Activated CD8-positive, alpha-beta memory T cell treated with anti-CD3 and anti-CD28 coated beads, Interleukin-2, amount 50 U/mL, for 1 hour (primary cell): Measurements from ENCODE around the gene CCDC93.

Experiments used
- DNase-seq: peaks from one replicate; pipeline ENCODE4 v3.0.0-alpha.2; 2020; ENCODE audit errors: extremely low read depth

CCDC93 gene

GRCh38 chr2:117987121-117987520 is 26.7 kb downstream of the CCDC93 start:
- no peak for DNase-seq

DNA sequence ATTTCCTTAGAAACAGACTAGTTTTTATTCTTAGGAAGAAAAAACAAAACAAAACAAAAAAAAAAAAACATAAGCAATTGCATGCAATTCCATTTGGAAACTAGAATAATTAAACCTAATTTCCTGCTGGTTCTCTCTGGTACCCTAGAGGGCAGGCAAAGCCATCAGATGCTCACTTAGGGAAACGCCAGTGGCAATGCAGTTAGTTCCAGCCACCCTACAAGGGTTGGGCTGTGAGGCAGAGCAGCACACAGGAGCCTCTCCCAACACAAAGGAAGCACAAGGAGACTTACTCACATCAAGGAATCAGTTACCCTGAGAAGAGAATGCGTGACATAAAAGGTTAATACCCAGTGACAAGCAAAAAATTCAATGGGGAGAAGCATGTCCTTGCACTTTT is 28.8 kb downstream of the CCDC93 start:
- no peak for DNase-seq

DNA sequence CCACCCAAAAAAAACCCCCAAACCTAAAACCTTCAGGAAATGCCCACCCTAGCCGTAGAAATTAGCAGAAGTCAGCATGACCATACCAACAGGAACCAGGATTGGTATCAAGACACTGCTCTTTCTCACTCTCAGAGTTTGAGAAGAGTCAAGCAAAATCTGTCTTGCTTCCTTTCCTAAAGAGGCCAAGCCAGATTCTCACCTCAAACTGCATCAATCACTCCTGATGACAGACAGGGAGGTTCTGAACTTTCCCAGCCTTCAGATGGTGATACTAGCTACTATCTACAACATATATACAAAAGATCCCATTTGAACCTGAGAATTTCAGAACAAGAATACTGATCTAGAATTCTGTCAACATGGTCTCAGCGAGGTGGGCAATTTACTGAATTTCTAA is 29.7 kb downstream of the CCDC93 start:
- no peak for DNase-seq

- no peak for DNase-seq
Measured at GRCh38 chr2:117983040-117983439, 30.8 kb downstream of the CCDC93 start.

DNA sequence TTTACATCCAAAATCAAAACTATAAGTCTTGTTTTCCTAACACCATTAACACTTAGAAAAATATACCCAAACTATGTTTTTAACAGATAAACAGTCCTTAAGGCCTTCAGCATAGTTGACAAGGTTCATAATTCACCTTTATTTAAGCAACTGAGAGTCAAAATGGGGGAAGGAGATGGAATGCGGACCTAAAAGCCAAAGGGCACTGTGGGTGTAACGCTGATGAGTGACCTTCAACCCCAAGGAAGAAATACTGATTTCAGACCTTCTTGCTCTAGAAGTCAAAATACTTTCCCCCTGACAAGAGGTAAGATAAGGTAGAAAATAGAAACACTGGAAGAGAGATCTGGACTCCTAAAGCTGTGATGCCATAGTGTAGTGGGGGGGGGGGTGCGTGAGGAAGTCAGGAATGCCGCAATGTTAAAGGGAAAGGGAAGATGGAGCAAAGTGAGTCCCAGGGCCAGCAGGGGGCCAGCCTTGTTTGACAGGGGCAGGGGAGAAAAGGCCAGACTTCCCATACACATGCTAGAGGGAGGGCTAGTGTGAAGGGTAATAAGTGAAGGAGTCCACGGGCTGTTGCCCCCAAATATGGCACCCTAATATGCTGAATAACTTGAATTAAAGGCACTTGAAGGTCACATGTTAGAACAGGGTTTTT is 31.4 kb downstream of the CCDC93 start:
- DNase-seq = no peak

DNA sequence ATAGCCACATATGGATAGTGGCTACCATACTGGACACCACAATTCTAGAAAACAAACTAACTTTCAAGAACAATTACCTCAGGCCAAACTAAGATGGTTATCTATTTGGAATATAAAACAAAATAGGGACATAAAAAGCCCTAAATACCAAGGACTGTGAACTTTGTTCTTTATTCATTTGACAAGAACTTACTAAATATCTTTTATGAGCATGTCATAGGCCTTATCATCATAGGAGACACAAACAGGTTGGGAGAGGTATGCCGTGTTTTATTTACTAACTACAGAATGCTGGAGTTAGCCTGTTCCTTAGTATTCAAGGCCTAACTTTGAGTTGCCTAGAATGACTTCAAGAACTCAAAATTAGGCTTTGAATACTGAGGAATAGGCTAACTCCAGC is 32.1 kb downstream of the CCDC93 start:
- no peak for DNase-seq

GRCh38 chr2:117980783-117981676 is 32.8 kb downstream of the CCDC93 start:
- no peak for DNase-seq

- DNase-seq = no peak
Measured at GRCh38 chr2:117979911-117980701, 33.8 kb downstream of the CCDC93 start.

DNA sequence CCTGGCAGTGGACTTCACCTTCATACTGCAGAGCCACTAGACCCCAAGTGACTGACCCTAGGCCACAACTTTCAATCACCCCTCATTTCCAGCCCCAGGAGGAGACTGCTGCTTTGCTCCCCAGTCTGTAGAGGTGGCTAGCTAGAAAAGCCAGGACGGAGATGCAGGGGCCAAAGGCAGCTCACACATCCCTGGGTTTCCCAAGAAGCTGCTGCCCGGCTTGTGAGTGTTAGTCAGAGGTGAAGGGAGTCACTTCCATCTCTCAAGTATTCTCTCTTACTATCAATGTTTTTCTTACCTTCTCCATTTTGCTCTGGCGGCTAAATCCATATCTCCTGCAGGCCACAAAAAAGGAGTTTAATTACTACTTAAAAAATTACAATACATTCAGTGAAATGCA is 36.2 kb downstream of the CCDC93 start:
- DNase-seq = no peak

- DNase-seq = no peak
Measured at GRCh38 chr2:117976581-117976980, 37.3 kb downstream of the CCDC93 start.

DNA sequence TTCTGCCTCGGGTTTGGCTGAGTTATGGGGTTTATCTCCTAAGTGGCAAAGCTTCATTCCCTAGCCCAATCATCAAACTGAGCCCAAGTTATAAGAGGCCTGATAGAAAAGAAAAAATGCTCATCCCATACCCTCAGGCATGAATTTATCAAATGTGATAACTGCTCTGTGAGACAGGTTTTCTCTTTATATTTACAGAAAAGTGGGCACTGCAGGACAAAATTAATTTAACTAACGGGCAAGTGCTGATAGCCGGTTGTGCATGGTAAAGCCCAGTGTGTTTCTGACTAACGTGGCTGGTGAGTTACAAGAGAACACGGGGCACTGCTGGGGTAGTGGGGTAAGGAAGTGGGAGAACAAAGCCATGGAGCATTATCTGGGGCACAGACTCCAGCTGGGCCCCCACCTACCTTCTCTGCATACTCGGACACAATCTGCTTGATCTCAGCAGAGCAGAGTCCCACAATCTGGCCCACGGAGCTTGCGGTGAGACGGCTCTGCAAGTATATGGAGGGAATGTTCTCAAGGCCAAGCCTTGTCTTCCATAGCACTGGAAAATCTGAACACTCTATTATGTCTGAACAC is 40.3 kb downstream of the CCDC93 start:
- no peak for DNase-seq

DNA sequence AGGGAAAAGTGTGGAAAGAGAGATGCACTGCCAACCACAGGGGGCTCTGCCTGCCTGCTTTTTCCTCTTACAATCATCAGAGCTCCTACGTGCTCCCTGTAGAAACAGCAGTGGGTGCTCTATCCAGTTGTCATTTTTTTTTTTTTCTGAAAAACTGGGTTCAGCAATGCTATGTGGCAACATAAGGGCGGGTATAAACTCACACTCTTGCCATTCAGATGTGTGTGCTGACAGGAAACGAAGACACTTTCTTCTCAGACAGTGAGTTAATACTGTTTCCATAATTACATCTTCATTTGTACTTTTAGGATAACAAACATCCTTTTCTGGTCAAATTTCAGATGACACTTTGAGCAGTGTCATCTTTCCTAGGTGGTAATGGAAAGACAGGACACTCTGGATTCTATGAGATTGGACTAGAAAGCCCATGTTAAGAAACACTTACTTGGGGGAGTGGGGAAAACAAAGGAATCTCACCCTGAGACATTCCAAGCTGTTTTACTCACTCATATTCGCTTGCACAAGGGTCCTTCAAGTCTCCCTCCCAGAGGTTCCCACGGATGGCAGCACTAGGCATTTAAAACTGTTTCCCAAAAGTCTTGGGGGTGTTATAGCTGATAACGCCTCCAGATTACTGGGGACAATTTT is 41.3 kb downstream of the CCDC93 start:
- DNase-seq = no peak

DNA sequence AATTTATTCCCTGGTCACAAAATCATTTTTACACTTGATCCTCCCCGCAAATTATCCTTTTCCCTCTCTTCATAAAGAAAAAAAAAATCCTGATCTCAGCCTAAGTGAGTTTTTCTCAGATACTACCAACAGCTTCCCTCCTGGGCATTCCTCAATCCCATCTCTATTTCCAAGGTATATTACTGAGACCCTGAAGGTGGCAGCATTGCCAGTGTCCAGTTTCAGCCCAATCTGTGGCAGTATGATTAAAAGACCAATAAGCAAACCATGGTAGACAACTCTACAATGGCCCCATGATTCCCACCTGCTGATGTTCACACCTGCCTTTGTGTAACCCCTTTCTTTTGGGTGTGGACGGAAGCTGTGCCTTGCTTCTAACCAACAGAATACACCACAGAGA is 45.1 kb downstream of the CCDC93 start:
- no peak for DNase-seq

- no peak for DNase-seq
Measured at GRCh38 chr2:117967977-117968718, 45.7 kb downstream of the CCDC93 start.

GRCh38 chr2:117963446-117963845 is 50.4 kb downstream of the CCDC93 start:
- DNase-seq = no peak

DNA sequence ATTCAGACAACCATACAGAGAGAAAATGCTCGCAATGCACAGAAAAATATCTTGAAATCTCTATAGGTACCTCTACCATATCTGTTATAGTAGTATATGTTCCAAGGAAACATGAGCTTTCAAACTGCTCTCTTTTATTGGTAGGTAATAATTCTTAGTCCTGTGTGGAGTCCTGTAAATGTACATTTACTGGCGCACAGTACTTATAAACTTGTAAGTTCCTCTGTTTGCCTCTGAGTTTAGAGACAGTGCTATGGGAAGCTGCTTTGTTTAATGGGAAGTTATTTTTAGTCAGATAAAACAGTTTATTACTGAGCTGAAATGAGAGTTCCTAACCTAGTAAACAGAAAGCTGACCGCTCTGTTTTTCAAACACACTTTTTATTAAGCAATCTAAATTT is 52.7 kb downstream of the CCDC93 start:
- no peak for DNase-seq

DNA sequence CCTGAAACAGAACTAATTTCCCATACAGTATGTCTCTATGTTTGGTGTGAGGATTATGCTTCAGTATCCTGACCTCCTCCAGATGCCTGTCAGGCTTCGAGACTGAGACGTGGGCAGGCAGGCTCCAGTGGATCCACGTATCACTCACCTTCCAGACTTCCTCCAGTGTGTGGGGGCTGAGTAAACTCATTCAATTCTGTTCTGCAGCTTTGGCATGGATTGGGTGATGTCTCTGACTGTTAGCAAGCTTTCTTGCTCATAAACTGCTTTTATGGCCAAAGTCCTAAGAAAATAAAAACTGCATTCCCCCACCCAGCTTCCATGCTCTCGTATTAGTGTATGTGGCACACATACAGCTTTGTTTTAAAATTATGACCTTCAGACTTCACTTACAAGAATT is 53.6 kb downstream of the CCDC93 start:
- no peak for DNase-seq

DNA sequence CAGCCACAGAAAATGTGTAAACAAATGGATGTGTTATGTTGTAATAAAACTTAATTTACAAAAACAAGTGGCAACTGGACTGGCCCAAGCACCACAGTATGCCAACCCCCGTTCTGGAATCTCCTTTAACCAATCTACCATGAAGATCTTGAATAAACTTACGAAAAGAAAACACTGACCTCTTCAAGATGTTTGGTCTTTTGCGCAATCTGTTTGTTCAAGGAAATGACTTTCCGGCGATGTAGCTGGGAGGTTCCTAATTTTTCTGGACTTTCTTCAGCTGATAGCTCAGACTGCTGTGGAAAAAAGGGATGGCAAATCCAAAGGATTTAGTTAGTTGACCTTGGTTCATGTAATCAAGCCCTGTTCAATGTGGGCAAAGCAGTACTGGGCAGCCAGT is 55.7 kb downstream of the CCDC93 start:
- DNase-seq = no peak

DNA sequence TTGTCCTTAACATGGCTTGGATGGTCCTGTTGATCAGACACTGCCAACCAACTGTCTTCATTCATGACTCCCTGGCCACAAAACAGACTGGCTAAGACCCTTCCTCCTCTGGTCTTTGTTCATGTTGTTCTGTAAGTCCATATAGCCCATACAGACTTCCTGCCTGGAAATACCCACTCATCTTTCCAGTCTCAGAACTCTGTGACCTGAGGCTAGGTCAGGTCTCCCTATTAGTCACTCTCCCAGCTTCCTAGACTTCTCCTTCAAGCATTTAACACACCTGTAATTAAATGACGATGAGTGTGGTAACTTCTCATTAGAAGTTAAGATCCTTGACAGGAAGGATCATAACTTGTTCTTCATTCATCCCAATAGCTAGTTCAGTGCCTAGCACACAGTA is 56.3 kb downstream of the CCDC93 start:
- no peak for DNase-seq

GRCh38 chr2:117956036-117956796 is 57.7 kb downstream of the CCDC93 start:
- no peak for DNase-seq
